BJ (cell line): ENCODE measurements around the gene ADAM10. TPM values are rescaled to one million over a fixed set of nuclear protein-coding genes. Genes with fewer than 3 reads are reported as not detected.

Source experiments
- CTCF ChIA-PET: fragments of 350-600 bp; formaldehyde crosslinking; extraction: SDS; loops from one replicate; lab custom pipeline; 2021; ENCODE audit warnings: antibody characterized with exemption, inconsistent platforms; lab: Yijun Ruan, JAX
- POLR2A ChIA-PET: fragments of 300-600 bp; sonication (Branson Sonifier 250); formaldehyde crosslinking; extraction: SDS; loops from one replicate; lab custom pipeline; 2021; ENCODE audit warnings: antibody characterized with exemption; lab: Charles Lee
- DNase-seq: peaks from one replicate; pipeline ENCODE4 v3.0.0-alpha.2; 2011; ENCODE audit warnings: low read depth
- H3K27me3 ChIP-seq: 2 replicates; pipeline ENCODE4 v1.6.0; 2011; ENCODE audit warnings: low read length; ENCODE audit not compliant: control insufficient read depth, insufficient read depth
- H3K36me3 ChIP-seq: 2 replicates; pipeline ENCODE4 v1.5.1; 2011; ENCODE audit warnings: low read length; ENCODE audit not compliant: control insufficient read depth, insufficient read depth
- H3K4me3 ChIP-seq: 2 replicates; pipeline ENCODE4 v1.5.1; 2011; ENCODE audit warnings: low read depth, mild to moderate bottlenecking, control low read depth, low read length
- CTCF ChIP-seq: IDR thresholded peaks from 2 replicates; pipeline ENCODE4 v1.5.1; 2011; ENCODE audit warnings: low read depth, mild to moderate bottlenecking, control low read depth, inconsistent platforms, low read length, moderate library complexity; ENCODE audit not compliant: insufficient read depth
- polyA plus RNA-seq: library from polyadenylated mRNA; depleted of rRNA; stranded (reverse); fragments of >200 nt; gene quantifications from 2 replicates; pipeline ENCODE4 v1.2.3, GENCODE V29; 2011

ADAM10 gene
- polyA plus RNA-seq, 1 experiment, result 106 TPM

- Histone ChIP-seq H3K4me3 (no peak overlapping the region), H3K36me3 (peaks cover 3% of the 10 kb centered on the region), H3K27me3 (no peaks in the 10 kb centered on the region)
- no peak for TF ChIP-seq CTCF
- CTCF ChIA-PET, result interaction anchor here (1.2 kb wide), 1 partner anchor 14 kb away, joined by 3 read pairs; no protein-coding TSS in a partner anchor
- no peak for DNase-seq
- POLR2A ChIA-PET, result no interaction called here
Measured at GRCh38 chr15:58611731-58612676, 137.5 kb downstream of the ADAM10 start.

- no peak for DNase-seq
- no peak overlapping the region for H3K4me3 ChIP-seq
- peaks cover 4% of the 10 kb centered on the region for H3K36me3 ChIP-seq
- TF ChIP-seq CTCF, result no peak
- POLR2A ChIA-PET, result interaction anchor here (0.6 kb wide), 1 partner anchor 103 kb away, joined by 3 read pairs; no protein-coding TSS in a partner anchor
- H3K27me3 ChIP-seq, result no peaks in the 10 kb centered on the region
- CTCF ChIA-PET, result no interaction called here
Measured at GRCh38 chr15:58608711-58609110, 140.8 kb downstream of the ADAM10 start.

DNA sequence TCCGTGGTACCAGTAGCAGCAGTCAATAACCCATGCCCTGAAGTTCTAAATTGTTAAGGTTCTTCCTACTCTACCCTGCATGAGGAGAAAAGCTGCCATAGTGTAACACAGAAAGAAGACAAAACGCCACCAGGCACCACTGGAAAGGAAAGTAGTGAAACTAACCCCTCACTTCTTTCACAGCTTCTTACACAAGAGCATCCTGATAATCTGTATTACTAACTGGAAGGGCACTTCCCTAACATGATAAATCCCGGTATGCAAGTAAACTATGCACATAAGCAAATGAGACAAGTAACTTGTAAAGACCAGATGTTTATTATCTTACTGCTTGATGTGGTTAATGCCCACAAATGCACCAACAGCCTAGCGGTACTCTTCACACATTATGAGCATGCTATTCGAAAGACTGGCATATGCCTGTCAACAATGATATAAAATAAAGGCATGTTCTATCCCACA lies 141.3 kb downstream of the ADAM10 start:
- DNase-seq, result peak; percentile 36
- Histone ChIP-seq H3K4me3 (no peak overlapping the region), H3K27me3 (no peaks in the 10 kb centered on the region), H3K36me3 (peaks cover 3% of the 10 kb centered on the region)
- CTCF ChIA-PET, result no interaction called here
- POLR2A ChIA-PET, result no interaction called here
- no peak for TF ChIP-seq CTCF

DNA sequence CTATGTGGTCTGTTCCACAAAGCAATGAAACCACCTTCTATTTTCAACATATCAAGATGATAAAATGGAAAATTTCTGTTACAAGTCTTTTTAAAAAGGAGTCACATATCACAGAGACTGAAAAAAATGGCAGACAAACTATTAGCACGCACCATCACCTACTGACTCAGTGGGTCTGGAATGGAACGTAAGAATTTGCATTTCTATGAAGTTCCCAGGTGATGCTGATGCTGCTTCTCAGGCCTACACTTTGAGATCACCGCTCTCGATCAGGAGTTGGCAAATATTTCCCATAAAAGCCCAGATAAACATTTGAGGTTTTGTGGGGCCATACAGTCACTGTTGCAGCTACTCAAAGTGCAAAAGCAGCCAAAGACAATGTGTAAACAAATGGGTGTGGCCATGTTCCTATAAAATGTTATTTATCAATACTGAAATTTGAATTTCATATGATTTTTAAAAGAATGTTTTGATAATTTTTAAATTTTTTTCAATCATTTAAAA lies 142.9 kb downstream of the ADAM10 start:
- POLR2A ChIA-PET, result no interaction called here
- H3K4me3 ChIP-seq, result no peak overlapping the region
- H3K27me3 ChIP-seq, result no peaks in the 10 kb centered on the region
- DNase-seq, result no peak
- TF ChIP-seq CTCF, result no peak
- CTCF ChIA-PET, result no interaction called here
- H3K36me3 ChIP-seq, result peaks cover 3% of the 10 kb centered on the region

DNA sequence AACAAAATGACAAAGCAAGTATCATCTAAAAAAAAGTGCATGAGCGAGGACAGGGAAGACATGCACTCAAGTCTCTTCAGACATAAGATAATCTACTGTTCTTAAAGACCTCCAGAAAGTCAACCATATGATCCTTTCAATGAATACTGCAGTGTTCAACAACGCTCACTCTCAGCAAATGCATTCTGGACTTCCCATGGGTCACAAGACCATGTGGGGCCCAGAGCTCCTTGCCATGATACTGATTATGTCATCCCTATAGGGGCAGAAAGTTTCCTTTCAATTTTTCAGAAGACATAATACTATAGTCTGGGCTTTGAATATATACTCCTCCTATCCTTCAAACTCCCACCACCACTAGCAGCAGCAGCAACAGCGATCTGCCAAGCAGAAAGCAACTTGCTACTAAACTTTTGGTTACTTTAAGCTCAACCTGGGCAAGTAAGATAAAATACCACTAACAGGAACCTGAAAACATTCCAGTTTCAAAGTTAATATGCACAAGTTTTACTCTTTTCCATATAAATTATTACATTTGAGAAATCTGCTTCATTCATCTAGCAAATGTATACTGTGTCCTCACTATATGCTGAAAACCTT lies 143.5 kb downstream of the ADAM10 start:
- H3K27me3 ChIP-seq, result no peaks in the 10 kb centered on the region
- POLR2A ChIA-PET, result no interaction called here
- no peak for DNase-seq
- H3K4me3 ChIP-seq, result no peak overlapping the region
- TF ChIP-seq CTCF, result no peak
- peaks cover 3% of the 10 kb centered on the region for H3K36me3 ChIP-seq
- CTCF ChIA-PET, result no interaction called here
